NT2/D1 (cell line): ENCODE data around the gene RAPH1.

Experiments
- SUZ12 ChIP-seq: IDR thresholded peaks from 2 replicates; pipeline ENCODE4 v1.6.1; 2011; ENCODE audit not compliant: insufficient read length, insufficient read depth; ENCODE audit errors: extremely low read depth
- YY1 ChIP-seq: IDR thresholded peaks from 2 replicates; pipeline ENCODE4 v1.6.1; 2011; ENCODE audit not compliant: insufficient read length, insufficient read depth

GRCh38 chr2:203498161-203498560 is 36.9 kb downstream of the RAPH1 start:
- no peak for TF ChIP-seq YY1
- TF ChIP-seq SUZ12: no peak
